Activated CD4-positive, alpha-beta T cell treated with anti-CD3 and anti-CD28 coated beads, Interleukin-2, amount 10 ng/mL, durations not matched to agents 7 days and 5 days (primary cell): ENCODE data around the gene KCNIP3. TPM values are rescaled to one million over a fixed set of nuclear protein-coding genes. Genes with fewer than 3 reads are reported as not detected.
"Not testable (repeated sequence)": the region's sequence is repeated elsewhere in the genome, so short reads cannot be mapped to it uniquely, and the experiment has no call there.

Experiments used
- CTCF ChIA-PET: fragments of 350-600 bp; sonication (Branson Sonifier 250); formaldehyde crosslinking; loops from one replicate; lab custom pipeline; 2021; ENCODE audit warnings: antibody characterized with exemption; lab: Charles Lee
- POLR2A ChIA-PET: fragments of 350-600 bp; sonication (Branson Sonifier 250); formaldehyde crosslinking; loops from one replicate; lab custom pipeline; 2021; ENCODE audit warnings: antibody characterized with exemption; lab: Charles Lee
- DNase-seq: peaks from one replicate; pipeline ENCODE4 v3.0.0-alpha.2; 2020
- H3K27ac Mint-ChIP-seq: one replicate; pipeline ENCODE4 v1.8.0; 2021; ENCODE audit warnings: mild to moderate bottlenecking, moderate library complexity, mixed read lengths
- H3K27me3 Mint-ChIP-seq: one replicate; pipeline ENCODE4 v1.8.0; 2021; ENCODE audit warnings: mixed read lengths
- H3K36me3 Mint-ChIP-seq: one replicate; pipeline ENCODE4 v1.8.0; 2021; ENCODE audit warnings: low read depth, mixed read lengths
- H3K4me1 Mint-ChIP-seq: one replicate; pipeline ENCODE4 v1.8.0; 2021; ENCODE audit warnings: mixed read lengths
- H3K4me3 Mint-ChIP-seq: one replicate; pipeline ENCODE4 v1.8.0; 2021; ENCODE audit warnings: mild to moderate bottlenecking, moderate library complexity, mixed read lengths
- H3K9me3 Mint-ChIP-seq: one replicate; pipeline ENCODE4 v1.8.0; 2021; ENCODE audit warnings: mixed read lengths
- total RNA-seq, 2 experiments: library from RNA; stranded (reverse); gene quantifications; one replicate each; pipeline ENCODE4 v1.2.3, GENCODE V29; 2021

Gene KCNIP3
- total RNA-seq, 2 experiments from 2014 or later = not detected

- H3K4me3 Mint-ChIP-seq, H3K27ac Mint-ChIP-seq, H3K36me3 Mint-ChIP-seq, H3K4me1 Mint-ChIP-seq, POLR2A ChIA-PET, H3K9me3 Mint-ChIP-seq, CTCF ChIA-PET, H3K27me3 Mint-ChIP-seq: not testable (repeated sequence)
- peak; percentile 68 for DNase-seq
Observed at GRCh38 chr2:95414015-95414594, 117.0 kb downstream of the KCNIP3 start.

GRCh38 chr2:95415138-95415537 lies 118.0 kb downstream of the KCNIP3 start:
- POLR2A ChIA-PET, H3K36me3 Mint-ChIP-seq, H3K4me1 Mint-ChIP-seq, H3K4me3 Mint-ChIP-seq, H3K27me3 Mint-ChIP-seq, H3K27ac Mint-ChIP-seq, H3K9me3 Mint-ChIP-seq, DNase-seq: not testable (repeated sequence)
- CTCF ChIA-PET = interaction anchor here (0.6 kb wide), 1 partner anchor 380 kb away, joined by 3 read pairs; no protein-coding TSS in a partner anchor

- H3K9me3 Mint-ChIP-seq, H3K4me1 Mint-ChIP-seq, POLR2A ChIA-PET, H3K27me3 Mint-ChIP-seq, H3K4me3 Mint-ChIP-seq, H3K27ac Mint-ChIP-seq, DNase-seq, H3K36me3 Mint-ChIP-seq: not testable (repeated sequence)
- CTCF ChIA-PET = interaction anchor here (0.6 kb wide), 1 partner anchor 380 kb away, joined by 3 read pairs; no protein-coding TSS in a partner anchor
Observed at GRCh38 chr2:95415561-95415960, 118.4 kb downstream of the KCNIP3 start.

GRCh38 chr2:95427196-95427867 lies 130.2 kb downstream of the KCNIP3 start:
- POLR2A ChIA-PET, H3K4me1 Mint-ChIP-seq, H3K4me3 Mint-ChIP-seq, H3K27ac Mint-ChIP-seq, H3K9me3 Mint-ChIP-seq, DNase-seq, H3K36me3 Mint-ChIP-seq, CTCF ChIA-PET, H3K27me3 Mint-ChIP-seq: not testable (repeated sequence)

GRCh38 chr2:95429748-95430467 lies 132.8 kb downstream of the KCNIP3 start:
- H3K4me1 Mint-ChIP-seq, H3K9me3 Mint-ChIP-seq, POLR2A ChIA-PET, DNase-seq, H3K4me3 Mint-ChIP-seq, H3K27ac Mint-ChIP-seq, H3K27me3 Mint-ChIP-seq, CTCF ChIA-PET, H3K36me3 Mint-ChIP-seq: not testable (repeated sequence)

GRCh38 chr2:95433373-95433772 lies 136.2 kb downstream of the KCNIP3 start:
- H3K27ac Mint-ChIP-seq, CTCF ChIA-PET, H3K4me1 Mint-ChIP-seq, H3K36me3 Mint-ChIP-seq, H3K9me3 Mint-ChIP-seq, POLR2A ChIA-PET, H3K27me3 Mint-ChIP-seq, H3K4me3 Mint-ChIP-seq, DNase-seq: not testable (repeated sequence)

- H3K36me3 Mint-ChIP-seq, H3K27ac Mint-ChIP-seq, CTCF ChIA-PET, POLR2A ChIA-PET, H3K4me1 Mint-ChIP-seq, H3K9me3 Mint-ChIP-seq, DNase-seq, H3K27me3 Mint-ChIP-seq, H3K4me3 Mint-ChIP-seq: not testable (repeated sequence)
Observed at GRCh38 chr2:95433973-95434372, 136.8 kb downstream of the KCNIP3 start.

GRCh38 chr2:95434507-95435076 lies 137.4 kb downstream of the KCNIP3 start:
- H3K36me3 Mint-ChIP-seq, POLR2A ChIA-PET, H3K9me3 Mint-ChIP-seq, H3K27me3 Mint-ChIP-seq, CTCF ChIA-PET, H3K27ac Mint-ChIP-seq, DNase-seq, H3K4me3 Mint-ChIP-seq, H3K4me1 Mint-ChIP-seq: not testable (repeated sequence)

- POLR2A ChIA-PET, H3K27me3 Mint-ChIP-seq, H3K4me1 Mint-ChIP-seq, H3K4me3 Mint-ChIP-seq, H3K9me3 Mint-ChIP-seq, H3K27ac Mint-ChIP-seq, CTCF ChIA-PET, DNase-seq, H3K36me3 Mint-ChIP-seq: not testable (repeated sequence)
Observed at GRCh38 chr2:95435162-95435871, 138.2 kb downstream of the KCNIP3 start.

Other genes starting within 250 kb of the KCNIP3 start
- gene MRPS5, start 175.5 kb upstream of the KCNIP3 start, total RNA-seq = 10 to 100 TPM; 70.3 to 71.7 TPM
- 10 to 100 TPM; 11.4 to 11.6 TPM for gene ZNF514, start 137.5 kb upstream of the KCNIP3 start, total RNA-seq
- gene ZNF2, start 131.5 kb upstream of the KCNIP3 start, total RNA-seq = 1 to 10 TPM; 4.4 to 4.8 TPM
- 1 to 10 TPM; 3.6 to 4.0 TPM for gene ZNF892, start 89.8 kb upstream of the KCNIP3 start, total RNA-seq
- under 1 TPM; 0.08 to 0.42 TPM for gene PROM2, start 22.9 kb upstream of the KCNIP3 start, total RNA-seq
- 10 to 100 TPM; 34.3 to 35.9 TPM for gene FAHD2A, start 105.4 kb downstream of the KCNIP3 start, total RNA-seq
- gene TRIM43B, start 187.4 kb downstream of the KCNIP3 start, total RNA-seq = not detected